K562 treated with DMSO at 1 percent for 12 hours (cell line): ENCODE results near the gene CTAGE4. TPM values are rescaled to one million over a fixed set of nuclear protein-coding genes. Genes with fewer than 3 reads are reported as not detected.

Experiments used
- total RNA-seq: library from RNA; unstranded; fragments of 300-600 nt; gene quantifications from 2 replicates; pipeline ENCODE4 v1.2.3, GENCODE V29; 2022; ENCODE audit not compliant: insufficient read depth

CTAGE4 gene, protein sequence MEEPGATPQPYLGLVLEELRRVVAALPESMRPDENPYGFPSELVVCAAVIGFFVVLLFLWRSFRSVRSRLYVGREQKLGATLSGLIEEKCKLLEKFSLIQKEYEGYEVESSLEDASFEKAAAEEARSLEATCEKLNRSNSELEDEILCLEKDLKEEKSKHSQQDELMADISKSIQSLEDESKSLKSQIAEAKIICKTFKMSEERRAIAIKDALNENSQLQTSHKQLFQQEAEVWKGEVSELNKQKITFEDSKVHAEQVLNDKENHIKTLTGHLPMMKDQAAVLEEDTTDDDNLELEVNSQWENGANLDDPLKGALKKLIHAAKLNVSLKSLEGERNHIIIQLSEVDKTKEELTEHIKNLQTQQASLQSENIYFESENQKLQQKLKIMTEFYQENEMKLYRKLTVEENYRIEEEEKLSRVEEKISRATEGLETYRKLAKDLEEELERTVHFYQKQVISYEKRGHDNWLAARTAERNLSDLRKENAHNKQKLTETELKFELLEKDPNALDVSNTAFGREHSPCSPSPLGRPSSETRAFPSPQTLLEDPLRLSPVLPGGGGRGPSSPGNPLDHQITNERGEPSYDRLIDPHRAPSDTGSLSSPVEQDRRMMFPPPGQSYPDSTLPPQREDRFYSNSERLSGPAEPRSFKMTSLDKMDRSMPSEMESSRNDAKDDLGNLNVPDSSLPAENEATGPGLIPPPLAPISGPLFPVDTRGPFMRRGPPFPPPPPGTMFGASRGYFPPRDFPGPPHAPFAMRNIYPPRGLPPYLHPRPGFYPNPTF
- not detected in 2 replicates for total RNA-seq

DNA sequence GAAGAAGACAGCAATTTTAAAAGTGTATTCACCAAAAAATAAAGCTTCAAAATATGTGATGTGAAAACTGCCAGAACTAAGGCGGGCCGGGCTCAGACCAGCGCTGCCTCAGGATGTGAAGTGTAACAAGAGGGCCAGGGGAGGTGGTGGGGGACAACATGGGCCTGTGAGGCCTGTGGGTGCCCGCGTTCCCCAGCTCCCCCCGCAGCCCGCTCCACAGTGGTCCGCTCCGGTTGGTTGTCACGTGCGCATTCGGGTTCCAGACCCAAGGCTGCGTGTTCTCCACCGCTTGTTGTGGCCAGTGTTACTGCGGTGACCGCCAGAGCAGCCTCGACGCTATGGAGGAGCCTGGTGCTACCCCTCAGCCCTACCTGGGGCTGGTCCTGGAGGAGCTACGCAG is at the start of gene CTAGE4:
TSS of gene CTAGE4 (plus strand) at position 301 of the 400 bp plus-strand sequence. CDS start at position 339, 38 bp downstream.

DNA sequence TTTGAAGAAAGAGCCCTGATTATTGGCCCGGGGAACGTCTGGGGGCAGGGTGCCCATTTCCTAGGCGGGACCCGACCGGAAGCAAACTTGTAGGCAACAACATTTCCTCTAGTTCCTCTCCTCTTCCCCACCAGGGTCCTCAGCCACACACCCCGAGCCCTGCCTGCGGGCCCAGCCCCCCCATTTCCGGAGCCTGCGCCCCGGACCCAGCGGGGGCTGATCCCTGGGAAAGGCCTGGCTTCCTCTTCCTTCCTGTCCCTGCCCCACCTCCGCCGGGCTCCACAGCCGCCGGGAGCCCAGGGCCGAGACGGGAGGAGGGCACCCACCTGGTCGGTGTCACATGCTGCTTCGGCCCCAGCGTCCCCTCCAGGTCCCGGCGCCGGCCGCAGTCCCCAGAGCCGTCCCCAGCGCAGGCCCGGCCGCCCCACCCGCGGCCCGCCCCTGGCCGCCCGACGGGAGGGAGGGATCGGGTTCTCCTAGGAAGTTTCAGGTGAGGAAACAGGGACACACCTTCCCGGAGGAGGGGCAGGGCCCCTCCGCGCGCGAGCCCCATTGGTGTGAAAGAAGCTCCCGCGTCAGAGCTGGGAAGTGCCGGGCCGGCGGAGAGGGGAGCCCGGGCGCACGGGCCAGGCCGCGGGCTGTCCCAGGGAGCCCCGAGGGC is 12.1 kb downstream of the CTAGE4 start, which contains the start of gene ARHGEF35:
TSS of gene ARHGEF35 (minus strand) at position 622 of the 661 bp plus-strand sequence. CDS start 7,450 bp downstream, outside the sequence.

Other genes starting within 250 kb of the CTAGE4 start
- not detected in 2 replicates for gene OR2F2, start 248.2 kb upstream of the CTAGE4 start, total RNA-seq
- gene OR2F1, start 228.6 kb upstream of the CTAGE4 start, total RNA-seq: not detected in 2 replicates
- gene OR6B1, start 183.1 kb upstream of the CTAGE4 start, total RNA-seq: not detected in 2 replicates
- not detected in 2 replicates for gene OR2A5, start 134.5 kb upstream of the CTAGE4 start, total RNA-seq
- gene OR2A25, start 113.7 kb upstream of the CTAGE4 start, total RNA-seq: not detected in 2 replicates
- gene OR2A12, start 97.2 kb upstream of the CTAGE4 start, total RNA-seq: not detected in 2 replicates
- not detected in 2 replicates for gene OR2A2, start 73.9 kb upstream of the CTAGE4 start, total RNA-seq
- not detected in 2 replicates for gene OR2A14, start 60.3 kb upstream of the CTAGE4 start, total RNA-seq
- not detected in 2 replicates for gene ARHGEF35, start 12.4 kb downstream of the CTAGE4 start, total RNA-seq
- not detected in 2 replicates for gene OR2A42, start 56.1 kb downstream of the CTAGE4 start, total RNA-seq
- not detected in 2 replicates for gene OR2A7, start 81.3 kb downstream of the CTAGE4 start, total RNA-seq
- gene CTAGE8, start 85.8 kb downstream of the CTAGE4 start, total RNA-seq: not detected in 2 replicates
- not detected in 2 replicates for gene OR2A1, start 129.0 kb downstream of the CTAGE4 start, total RNA-seq
- gene ARHGEF5, start 171.9 kb downstream of the CTAGE4 start, total RNA-seq: 0.30 and 0.40 TPM in 2 replicates
- not detected in 2 replicates for gene NOBOX, start 220.2 kb downstream of the CTAGE4 start, total RNA-seq